Activated naive CD4-positive, alpha-beta T cell treated with anti-CD3 and anti-CD28 coated beads, Interleukin-2, amount 50 U/mL, for 16 hours (primary cell): ENCODE data around the gene RBM15B.

Experiments used
- DNase-seq: peaks from one replicate; pipeline ENCODE4 v3.0.0-alpha.2; 2020

The RBM15B gene

DNA sequence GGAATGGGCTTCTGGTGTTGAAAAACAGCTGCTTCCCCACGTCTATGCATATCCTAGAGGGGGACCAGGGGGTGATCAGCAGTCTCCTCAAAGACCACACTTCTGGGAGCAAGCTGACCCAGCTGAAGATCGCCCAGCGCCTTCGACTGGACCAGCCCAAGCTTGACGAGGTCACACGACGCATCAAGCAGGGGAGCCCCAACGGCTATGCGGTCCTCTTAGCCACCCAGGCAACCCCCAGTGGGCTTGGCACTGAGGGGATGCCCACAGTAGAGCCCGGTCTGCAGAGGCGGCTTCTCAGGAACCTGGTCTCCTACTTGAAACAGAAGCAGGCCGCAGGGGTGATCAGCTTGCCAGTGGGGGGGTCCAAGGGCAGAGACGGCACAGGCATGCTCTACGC is 2.5 kb downstream of the RBM15B start:
- DNase-seq = no peak

DNA sequence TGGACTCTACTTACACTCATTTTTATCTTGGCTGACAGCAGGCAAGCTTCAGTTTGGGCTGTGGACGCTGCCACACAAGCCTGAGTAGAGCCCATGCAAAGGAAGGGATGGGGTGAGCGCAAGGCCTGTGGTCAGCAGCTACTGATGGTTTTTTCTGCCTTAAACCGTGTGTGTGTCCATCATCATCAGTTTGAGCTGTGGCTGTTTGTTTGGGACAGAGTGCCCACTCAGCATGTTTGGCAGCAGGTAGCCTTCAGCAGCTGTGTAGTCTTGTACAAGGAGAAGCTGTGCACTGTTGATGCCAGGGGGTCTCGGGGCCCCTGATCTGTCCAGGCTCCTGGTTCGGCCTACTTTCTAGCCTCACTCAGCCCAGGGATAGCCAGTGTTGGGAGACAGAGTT is 3.5 kb downstream of the RBM15B start:
- no peak for DNase-seq

DNA sequence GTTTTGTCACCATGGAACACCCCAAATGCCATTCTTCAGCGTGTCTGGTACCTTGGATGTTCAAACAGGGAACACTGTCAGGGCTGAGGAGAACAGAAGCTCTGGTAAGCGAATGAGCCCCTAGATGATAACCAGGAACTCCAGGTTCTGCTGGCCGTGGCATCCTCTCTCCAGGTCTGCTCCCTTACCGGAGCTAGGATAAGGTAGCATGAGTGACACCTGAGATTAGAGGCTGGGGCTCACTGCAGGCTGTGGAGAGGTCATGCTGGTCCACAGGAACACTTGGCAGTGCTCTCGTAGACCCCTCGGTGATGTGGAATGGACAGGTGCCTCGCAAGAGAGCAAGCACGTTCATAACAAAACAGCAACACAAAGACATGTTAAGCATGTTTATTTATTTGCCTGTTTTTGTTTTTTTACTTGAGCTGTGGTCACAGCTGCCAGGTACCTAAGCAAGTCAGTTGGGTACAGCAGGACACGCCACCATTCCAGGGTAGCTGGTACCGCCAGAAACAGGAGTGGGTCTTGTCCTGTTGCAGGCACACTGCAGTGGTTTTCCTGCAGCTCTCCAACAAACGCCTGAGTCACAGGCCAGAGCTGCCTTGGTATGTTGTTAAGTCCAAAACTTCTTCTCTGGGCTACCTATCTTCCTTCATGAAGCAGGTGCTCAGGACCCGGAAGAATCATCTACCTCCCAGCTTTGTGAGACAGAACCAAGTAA is 4.6 kb downstream of the RBM15B start:
- DNase-seq = no peak

- no peak for DNase-seq
Measured at GRCh38 chr3:51396401-51396800, 5.3 kb downstream of the RBM15B start.

GRCh38 chr3:51397392-51397791 is 6.3 kb downstream of the RBM15B start:
- no peak for DNase-seq

- no peak for DNase-seq
Measured at GRCh38 chr3:51398595-51399310, 7.7 kb downstream of the RBM15B start.

- no peak for DNase-seq
Measured at GRCh38 chr3:51400166-51400565, 9.1 kb downstream of the RBM15B start.

- no peak for DNase-seq
Measured at GRCh38 chr3:51401735-51402134, 10.7 kb downstream of the RBM15B start.

DNA sequence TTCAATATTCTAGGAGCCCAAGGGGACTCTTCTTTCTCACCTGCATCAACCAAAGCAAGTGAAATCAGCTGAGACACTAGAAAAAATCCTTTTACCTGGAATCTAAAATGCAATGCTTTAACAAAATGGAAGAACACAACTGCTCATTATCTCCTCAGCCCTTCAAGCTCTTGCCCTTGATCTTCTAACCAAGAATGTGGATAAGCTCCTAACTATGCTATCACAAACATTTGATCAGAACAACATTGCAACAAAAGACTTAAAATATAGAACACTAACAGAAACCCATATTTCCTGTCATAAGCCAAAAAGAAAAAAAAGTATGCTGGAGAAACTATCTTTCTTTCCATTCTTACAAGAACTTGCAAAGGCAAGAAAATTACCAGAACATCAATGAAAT is 12.6 kb downstream of the RBM15B start:
- no peak for DNase-seq

GRCh38 chr3:51408021-51408420 is 16.9 kb downstream of the RBM15B start:
- no peak for DNase-seq

GRCh38 chr3:51408813-51409212 is 17.7 kb downstream of the RBM15B start:
- no peak for DNase-seq

GRCh38 chr3:51422211-51422610 is 31.1 kb downstream of the RBM15B start:
- no peak for DNase-seq

DNA sequence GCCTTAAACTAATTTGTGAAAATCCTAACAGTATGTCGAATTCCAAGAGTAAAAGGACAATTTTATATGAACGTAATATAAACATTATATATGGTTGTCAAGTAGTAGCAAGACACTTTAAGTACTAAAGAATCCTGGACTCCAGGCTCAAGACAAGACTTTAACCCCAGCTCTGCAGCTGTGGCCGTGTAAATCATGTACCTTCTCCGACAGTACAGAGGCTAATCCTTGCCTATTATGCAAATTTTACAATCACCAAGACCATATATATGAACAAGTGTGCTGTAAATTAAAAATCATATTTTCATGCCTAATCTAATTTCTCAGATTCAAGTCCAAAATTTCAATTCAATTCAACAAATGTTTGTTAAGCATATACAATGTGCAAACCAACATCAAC is 35.8 kb downstream of the RBM15B start:
- DNase-seq = no peak

GRCh38 chr3:51429138-51429537 is 38.1 kb downstream of the RBM15B start:
- no peak for DNase-seq

DNA sequence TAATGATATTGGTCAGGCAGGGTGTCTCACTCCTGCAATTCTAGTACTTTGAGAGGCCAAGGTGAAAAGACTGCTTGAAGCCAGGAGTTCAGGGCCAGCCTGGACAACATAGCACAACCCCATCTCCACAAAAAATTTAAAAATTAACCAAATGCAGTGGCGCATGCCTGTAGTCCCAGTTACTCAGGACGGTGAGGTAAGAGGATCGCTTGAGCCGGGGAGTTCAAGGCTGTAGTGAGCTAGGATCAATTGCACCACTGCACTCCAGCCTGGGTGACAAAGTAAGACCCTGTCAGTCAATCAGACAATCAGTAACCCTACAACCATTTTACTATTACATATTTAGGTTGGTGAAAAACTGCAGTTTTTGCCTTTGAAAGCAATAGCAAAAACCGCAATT is 43.0 kb downstream of the RBM15B start:
- DNase-seq = no peak

GRCh38 chr3:51434746-51435327 is 43.8 kb downstream of the RBM15B start:
- peak; percentile 39 for DNase-seq

GRCh38 chr3:51436998-51437639 is 46.0 kb downstream of the RBM15B start:
- DNase-seq = no peak

- DNase-seq = no peak
Measured at GRCh38 chr3:51441282-51442030, 50.4 kb downstream of the RBM15B start.

DNA sequence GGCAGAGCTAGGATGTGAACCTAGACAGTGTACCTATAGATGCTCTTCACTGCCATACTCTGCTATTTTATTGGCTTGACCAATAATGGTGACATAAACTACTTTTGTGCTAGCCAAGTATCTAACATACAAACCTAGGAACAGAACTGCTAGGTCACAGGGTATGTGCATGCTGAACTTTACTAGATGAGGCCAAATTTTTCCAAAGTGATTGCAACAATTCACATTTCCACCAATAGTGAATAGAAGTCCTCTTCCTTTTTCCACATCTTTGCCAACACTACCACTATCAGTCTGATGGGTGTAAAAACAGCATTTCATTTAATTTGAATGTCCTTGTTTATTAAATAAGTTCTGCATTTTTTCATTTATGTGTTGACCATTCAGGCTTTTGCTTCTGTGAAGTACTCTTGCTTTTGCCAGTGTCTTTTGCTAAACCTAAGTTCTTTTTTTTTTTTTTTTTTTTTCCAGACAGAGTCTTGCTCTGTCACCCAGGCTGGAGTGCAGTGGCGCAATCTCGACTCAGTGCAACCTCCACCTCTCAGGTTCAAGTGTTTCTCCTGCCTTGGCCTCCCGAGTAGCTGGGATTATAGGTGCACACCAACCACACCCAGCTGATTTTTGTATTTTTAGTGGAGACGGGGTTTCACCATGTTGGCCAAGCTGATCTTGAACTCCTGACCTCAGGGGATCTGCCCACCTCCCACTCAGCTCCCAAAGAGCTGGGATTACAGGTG is 54.6 kb downstream of the RBM15B start:
- no peak for DNase-seq
